ENCODE data around the gene CYP8B1. TPM values are rescaled to one million over a fixed set of nuclear protein-coding genes. Genes with fewer than 3 reads are reported as not detected.
A peak's percentile ranks its signal among the peaks of the same experiment; 100 is the strongest.
"Not testable (repeated sequence)": the region's sequence is repeated elsewhere in the genome, so short reads cannot be mapped to it uniquely, and the experiment has no call there.

Gene CYP8B1
- total RNA-seq, 4 donors from 2014 or later: not detected

GRCh38 chr3:42886294-42886822 is 10.7 kb upstream of the CYP8B1 start:
- Histone ChIP-seq H3K36me3 (no peaks in the 10 kb centered on the region), H3K27me3 (no peaks in the 10 kb centered on the region), H3K27ac (no peak overlapping the region), H3K9me3 (no peaks in the 10 kb centered on the region), H3K4me1 (peaks cover 2 to 3% of the 10 kb centered on the region in 2 donors), H3K4me3 (replicated peaks in 1 of 3) (no peak overlapping the region)
- intact Hi-C loops (cut with DNase I): no loop called here
- WGBS, 2 donors: 79 to 85% methylated on average over 1 of the region's 1 CpG
- no peak for DNase-seq
- TF ChIP-seq CTCF (IDR thresholded peaks at IDR 0.05) (no peak), POLR2A (IDR thresholded peaks at IDR 0.05) (no peak)

- H3K9me3 ChIP-seq: no peaks in the 10 kb centered on the region
- no peak overlapping the region for H3K27ac ChIP-seq
- intact Hi-C loops (cut with DNase I): loop anchor here (5.0 kb wide), 1 partner anchor 102 kb away; no protein-coding TSS in a partner anchor
- H3K4me1 ChIP-seq: peaks cover 5 to 7% of the 10 kb centered on the region in 2 donors
- no peak for DNase-seq
- H3K36me3 ChIP-seq: no peaks in the 10 kb centered on the region
- TF ChIP-seq POLR2A (IDR thresholded peaks at IDR 0.05): no peak
- no peak for TF ChIP-seq CTCF (IDR thresholded peaks at IDR 0.05)
- no peaks in the 10 kb centered on the region for H3K27me3 ChIP-seq
- 90 to 94% methylated on average over 2 of the region's 2 CpGs for WGBS, 2 donors
- H3K4me3 ChIP-seq (replicated peaks in 1 of 3): no peak overlapping the region
Measured at GRCh38 chr3:42884324-42884723, 8.6 kb upstream of the CYP8B1 start.

- intact Hi-C loops (cut with DNase I): loop anchor here (5.0 kb wide), 1 partner anchor 101 kb away; no protein-coding TSS in a partner anchor
- H3K27me3 ChIP-seq; DNase-seq; H3K4me1 ChIP-seq; H3K4me3 ChIP-seq (replicated peaks in 1 of 3); H3K9me3 ChIP-seq; H3K36me3 ChIP-seq; H3K27ac ChIP-seq: not testable (repeated sequence)
- WGBS, 2 donors: 86 to 91% methylated on average over 6 of the region's 6 CpGs
Measured at GRCh38 chr3:42883251-42883930, 7.7 kb upstream of the CYP8B1 start.

- Histone ChIP-seq H3K27me3 (no peaks in the 10 kb centered on the region), H3K9me3 (no peaks in the 10 kb centered on the region), H3K4me1 (peaks cover 5 to 7% of the 10 kb centered on the region in 2 donors), H3K4me3 (replicated peaks in 1 of 3) (peak overlapping the region; percentile 61 to 81 (median 76)), H3K36me3 (no peaks in the 10 kb centered on the region), H3K27ac (peak overlapping the region; percentile 47 to 81 (median 65))
- intact Hi-C loops (cut with DNase I): loop anchor here (5.0 kb wide), 1 partner anchor 99 kb away; no protein-coding TSS in a partner anchor
- DNase-seq: peak; percentile 83 to 88
- 1 to 4% methylated on average over 15 to 17 of the region's 61 CpGs for WGBS, 2 donors
- TF ChIP-seq CTCF (IDR thresholded peaks at IDR 0.05) (peak; percentile 79 to 95 (median 86)), POLR2A (IDR thresholded peaks at IDR 0.05) (peak in 1 of 2 donors; percentile 31)
Measured at GRCh38 chr3:42880601-42881451, 5.1 kb upstream of the CYP8B1 start.

- Histone ChIP-seq H3K27me3 (no peaks in the 10 kb centered on the region), H3K36me3 (no peaks in the 10 kb centered on the region), H3K4me1 (peaks cover 5 to 7% of the 10 kb centered on the region in 2 donors), H3K9me3 (no peaks in the 10 kb centered on the region), H3K4me3 (replicated peaks in 1 of 3) (peak overlapping the region in 1 of 3 donors; percentile 76), H3K27ac (peak overlapping the region in 1 of 3 donors; percentile 81)
- no peak for TF ChIP-seq POLR2A (IDR thresholded peaks at IDR 0.05)
- no peak for TF ChIP-seq CTCF (IDR thresholded peaks at IDR 0.05)
- intact Hi-C loops (cut with DNase I): loop anchor here (5.0 kb wide), 1 partner anchor 98 kb away; no protein-coding TSS in a partner anchor
- no peak for DNase-seq
- WGBS, 2 donors: 84 to 86% methylated on average over 9 of the region's 9 CpGs
Measured at GRCh38 chr3:42880183-42880582, 4.5 kb upstream of the CYP8B1 start.
